HG03354 (cell line): ENCODE results near the gene USP32.
A peak's percentile ranks its signal among the peaks of the same experiment; 100 is the strongest.

Experiments used
- ATAC-seq: cut with Tn5 transposase; IDR thresholded peaks from one replicate; pipeline ENCODE4 v1.9.1; 2021; ENCODE audit warnings: mild to moderate bottlenecking; ENCODE audit not compliant: unreplicated experiment, poor library complexity, severe bottlenecking

USP32 gene

GRCh38 chr17:60146206-60146605 is 245.7 kb downstream of the USP32 start:
- no peak for ATAC-seq

DNA sequence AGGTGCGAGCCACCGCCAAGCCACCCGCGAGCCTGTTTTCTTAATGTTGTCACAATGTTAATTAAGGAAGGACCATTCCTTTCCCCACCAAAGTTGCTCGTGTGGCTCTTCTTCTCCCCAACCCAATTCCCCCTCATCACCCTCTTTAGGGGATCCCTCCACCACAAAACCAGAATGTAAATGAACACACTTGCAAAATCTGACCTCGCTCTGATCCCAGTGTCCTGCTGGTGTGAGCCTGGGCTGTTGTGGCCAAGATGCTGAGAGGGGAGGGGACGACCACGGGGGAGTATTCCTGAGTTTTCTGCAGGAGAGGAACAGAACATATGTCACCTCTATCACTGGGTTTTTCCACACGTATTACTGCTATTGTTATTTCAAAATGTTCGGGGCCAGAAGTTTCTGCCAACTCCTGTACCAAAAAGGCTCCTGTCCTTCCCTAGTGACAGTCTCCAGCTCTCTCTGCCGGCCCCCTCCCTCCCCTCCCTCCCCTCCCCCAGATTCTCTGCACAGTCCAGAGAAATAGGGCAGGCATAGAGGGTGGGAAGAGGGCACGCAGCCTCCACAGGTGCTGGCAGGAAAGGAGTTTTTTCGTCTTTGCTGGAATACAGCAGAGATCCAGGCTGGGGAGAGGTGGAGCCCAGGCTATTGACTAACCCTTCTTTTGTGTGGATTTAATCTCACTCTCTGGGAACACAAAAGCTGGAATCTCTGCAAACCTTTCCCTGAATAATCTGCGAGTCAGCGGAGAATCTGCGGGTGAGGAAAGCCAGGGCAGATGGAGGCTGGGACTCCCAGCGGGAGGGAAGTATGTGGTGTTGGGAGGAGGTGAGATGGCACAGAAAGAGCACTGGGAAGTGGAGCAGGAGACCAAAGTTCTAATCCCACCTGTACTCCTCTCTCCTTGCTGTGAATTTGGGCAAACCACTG is 246.7 kb downstream of the USP32 start:
- ATAC-seq = no peak

DNA sequence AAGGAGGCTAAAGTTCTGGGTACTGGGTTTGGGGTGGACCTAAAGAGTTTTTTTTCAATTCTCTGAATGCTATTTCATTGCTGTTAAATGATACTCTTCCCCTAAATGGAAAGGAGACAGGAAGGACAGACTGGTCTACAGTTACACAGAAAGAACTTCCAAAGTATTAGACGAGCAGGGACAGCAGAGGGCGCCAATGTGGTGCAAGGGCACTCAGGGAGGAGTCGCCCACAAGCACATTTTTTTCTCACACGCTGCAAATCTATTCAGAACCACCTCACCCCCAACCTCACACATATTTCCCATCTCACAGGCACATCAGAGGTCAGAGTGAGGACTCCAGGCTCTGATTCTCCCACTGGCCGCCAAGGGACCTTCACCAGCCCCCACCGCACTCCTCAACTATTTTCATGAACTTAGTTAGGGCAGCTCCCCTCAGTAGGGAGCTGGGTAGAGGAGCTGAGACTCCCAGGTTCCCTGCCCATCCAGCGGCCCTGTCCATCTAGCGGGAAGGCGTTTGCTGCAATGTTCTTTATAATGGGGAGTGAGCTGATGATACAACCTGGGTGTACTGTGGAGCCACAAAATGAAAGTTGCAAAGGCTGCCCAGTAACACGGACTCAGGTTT is 248.9 kb downstream of the USP32 start:
- peak; percentile 70 for ATAC-seq

GRCh38 chr17:60141111-60142018 is 250.6 kb downstream of the USP32 start:
- no peak for ATAC-seq

DNA sequence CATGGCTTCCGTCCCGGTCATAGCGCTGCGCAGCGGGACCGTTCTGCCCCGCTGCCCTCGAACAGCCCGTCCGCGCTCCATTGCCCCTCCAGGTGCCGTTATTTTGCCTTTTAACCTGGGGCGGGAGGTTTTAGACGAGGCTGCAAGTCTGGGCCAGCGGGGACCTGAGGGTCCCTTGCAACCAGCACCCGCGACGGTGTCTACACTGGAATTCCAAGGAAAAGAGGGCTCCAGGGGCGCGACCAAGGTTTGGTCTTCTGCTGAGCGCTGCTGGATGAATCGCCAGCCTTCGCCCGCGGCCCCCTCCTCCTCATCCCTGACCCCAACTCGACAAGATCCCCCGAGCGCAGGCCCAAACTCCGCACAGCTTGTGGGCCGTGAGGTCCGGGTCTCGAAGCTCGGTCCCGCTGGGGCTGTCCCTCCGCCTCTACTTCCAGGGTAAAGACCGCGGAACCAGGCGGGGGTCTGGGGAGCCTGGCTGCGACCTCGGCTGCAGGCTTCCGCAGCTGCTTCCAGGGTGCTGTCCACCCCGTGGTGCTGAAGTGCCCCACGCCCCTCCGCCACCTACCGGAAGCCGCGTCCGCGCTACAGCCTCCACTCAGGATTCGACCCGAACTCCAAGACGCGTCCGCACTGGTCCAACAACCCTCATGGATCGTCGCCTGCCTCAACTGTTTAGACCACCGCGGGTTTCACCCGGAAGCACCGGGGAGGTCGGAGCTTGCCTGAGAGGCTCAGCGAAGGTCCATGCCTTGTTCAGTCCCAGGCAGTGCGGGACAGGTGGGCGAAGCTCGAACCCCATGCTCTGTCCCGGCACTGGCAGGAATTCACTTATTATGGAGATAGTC is 252.3 kb downstream of the USP32 start:
- ATAC-seq = no peak

- no peak for ATAC-seq
Measured at GRCh38 chr17:60138769-60139437, 253.0 kb downstream of the USP32 start.

GRCh38 chr17:60137731-60138130 is 254.2 kb downstream of the USP32 start:
- no peak for ATAC-seq

GRCh38 chr17:60135951-60136666 is 255.8 kb downstream of the USP32 start:
- no peak for ATAC-seq

GRCh38 chr17:60135151-60135950 is 256.6 kb downstream of the USP32 start:
- ATAC-seq = peak; percentile 87

GRCh38 chr17:60134396-60135150 is 257.4 kb downstream of the USP32 start:
- peak; percentile 31 for ATAC-seq

GRCh38 chr17:60130466-60130865 is 261.5 kb downstream of the USP32 start:
- no peak for ATAC-seq

- no peak for ATAC-seq
Measured at GRCh38 chr17:60129164-60129563, 262.8 kb downstream of the USP32 start.
